GM23248 (cell line): Measurements from ENCODE around the gene SLAMF1. TPM values are rescaled to one million over a fixed set of nuclear protein-coding genes. Genes with fewer than 3 reads are reported as not detected.

Source experiments
- DNase-seq: peaks from one replicate; pipeline ENCODE4 v3.0.0-alpha.2; 2015
- H2AFZ ChIP-seq: fragments of 200-600 bp; sonication (generic); 2 replicates; pipeline ENCODE4 v1.6.1; 2016; ENCODE audit warnings: antibody characterized with exemption
- H3F3A ChIP-seq: fragments of 200-600 bp; sonication (generic); 2 replicates; pipeline ENCODE4 v1.6.1; 2016; ENCODE audit warnings: mild to moderate bottlenecking, antibody characterized with exemption, mixed run types; ENCODE audit not compliant: insufficient read depth
- H3K27ac ChIP-seq: fragments of 200-600 bp; sonication (generic); 2 replicates; pipeline ENCODE4 v1.5.1; 2016; ENCODE audit warnings: mild to moderate bottlenecking
- H3K27me3 ChIP-seq: fragments of 200-600 bp; sonication (generic); replicated peaks from 2 replicates; pipeline ENCODE4 v1.6.1; 2016; ENCODE audit warnings: mild to moderate bottlenecking; ENCODE audit not compliant: insufficient read depth
- H3K36me3 ChIP-seq: fragments of 200-600 bp; sonication (generic); 2 replicates; pipeline ENCODE4 v1.6.1; 2016; ENCODE audit warnings: low read depth, mild to moderate bottlenecking
- H3K4me1 ChIP-seq: fragments of 200-600 bp; sonication (generic); 2 replicates; pipeline ENCODE4 v1.6.1; 2016; ENCODE audit warnings: mild to moderate bottlenecking; ENCODE audit not compliant: insufficient read depth
- H3K4me2 ChIP-seq: fragments of 200-600 bp; sonication (generic); one replicate; pipeline ENCODE4 v1.6.1; 2016; ENCODE audit warnings: mild to moderate bottlenecking; ENCODE audit not compliant: unreplicated experiment
- H3K4me3 ChIP-seq: fragments of 200-600 bp; sonication (generic); 2 replicates; pipeline ENCODE4 v1.5.1; 2016; ENCODE audit warnings: mild to moderate bottlenecking
- H3K79me2 ChIP-seq: fragments of 200-600 bp; sonication (generic); 2 replicates; pipeline ENCODE4 v1.6.1; 2016; ENCODE audit warnings: mild to moderate bottlenecking; ENCODE audit not compliant: insufficient read depth
- H3K9ac ChIP-seq: fragments of 200-600 bp; sonication (generic); 2 replicates; pipeline ENCODE4 v1.6.1; 2016; ENCODE audit warnings: mild to moderate bottlenecking
- H3K9me2 ChIP-seq: fragments of 200-600 bp; sonication (generic); 2 replicates; pipeline ENCODE4 v1.6.1; 2016; ENCODE audit warnings: mixed run types, mild to moderate bottlenecking, moderate library complexity; ENCODE audit not compliant: insufficient read depth
- H3K9me3 ChIP-seq: fragments of 200-600 bp; sonication (generic); one replicate; pipeline ENCODE4 v1.6.1; 2017; ENCODE audit warnings: low read depth
- H4K20me1 ChIP-seq: fragments of 200-600 bp; sonication (generic); 2 replicates; pipeline ENCODE4 v1.6.0; 2016; ENCODE audit not compliant: insufficient read depth
- EZH2 ChIP-seq: fragments of 200-600 bp; sonication (generic); IDR thresholded peaks from 2 replicates; pipeline ENCODE4 v1.6.1; 2018; ENCODE audit warnings: antibody characterized with exemption, mild to moderate bottlenecking; ENCODE audit not compliant: insufficient read depth, poor library complexity, severe bottlenecking
- EZH2phosphoT487 ChIP-seq: fragments of 200-600 bp; sonication (generic); IDR thresholded peaks from 2 replicates; pipeline ENCODE4 v1.6.1; 2018; ENCODE audit warnings: antibody characterized with exemption, moderate library complexity, mild to moderate bottlenecking, low read depth; ENCODE audit not compliant: insufficient read depth
- WGBS, 2 experiments: methylation state at CpG; one replicate each; pipeline ENCODE4 v1.1.6; 2015 to 2017; ENCODE audit warnings: low lambda C conversion rate in 2 of 2, low coverage in 1 of 2; ENCODE audit errors: missing lambda C conversion rate in 2 of 2; 5-methylcytosine and 5-hydroxymethylcytosine counted together
- in situ Hi-C: fragments of 300-500 bp; cut with MboI; formaldehyde crosslinking; loops from 2 replicates; pipeline ENCODE4 v1.15.0; 2020
- polyA plus RNA-seq: library from polyadenylated mRNA; unstranded; fragments of >200 nt; fragmentation: Nextera tagmentation; extraction: Ambion mirVana; gene quantifications from 2 replicates; pipeline ENCODE4 v1.2.1, GENCODE V29; 2016
- total RNA-seq: library from RNA; depleted of rRNA; stranded (reverse); fragments of >200 nt; shearing (Covaris generic); gene quantifications from 2 replicates; pipeline ENCODE4 v1.2.3, GENCODE V29; 2014

SLAMF1 gene
- total and polyA plus RNA-seq, 2 experiments from 2014 or later, result not detected

GRCh38 chr1:160608514-160608913 lies 38.3 kb downstream of the SLAMF1 start:
- Histone ChIP-seq H3K36me3 (no peaks in the 10 kb centered on the region), H3K4me2 (no peak overlapping the region), H3K27me3 (peaks cover 34% of the 10 kb centered on the region; the same call in 1 of the 2 replicates), H3F3A (no peaks in the 10 kb centered on the region), H4K20me1 (no peaks in the 10 kb centered on the region), H3K9me2 (no peaks in the 10 kb centered on the region), H3K79me2 (no peaks in the 10 kb centered on the region), H3K9ac (no peak overlapping the region), H2AFZ (no peak overlapping the region), H3K4me1 (no peaks in the 10 kb centered on the region), H3K27ac (no peak overlapping the region), H3K9me3 (no peaks in the 10 kb centered on the region), H3K4me3 (no peak overlapping the region)
- in situ Hi-C loops, result loop anchor here (10.0 kb wide), 1 partner anchor 174 kb away; no protein-coding TSS in a partner anchor
- TF ChIP-seq EZH2 (no peak), EZH2phosphoT487 (no peak)
- 4 to 12% methylated on average over 2 of the region's 2 CpGs for WGBS, 2 experiments
- DNase-seq, result no peak

GRCh38 chr1:160608057-160608456 lies 38.8 kb downstream of the SLAMF1 start:
- Histone ChIP-seq H3K27me3 (peaks cover 30% of the 10 kb centered on the region; the same call in 1 of the 2 replicates), H3K27ac (no peak overlapping the region), H3K36me3 (no peaks in the 10 kb centered on the region), H3K9ac (no peak overlapping the region), H3F3A (no peaks in the 10 kb centered on the region), H2AFZ (no peak overlapping the region), H3K79me2 (no peaks in the 10 kb centered on the region), H3K9me2 (no peaks in the 10 kb centered on the region), H3K4me2 (no peak overlapping the region), H4K20me1 (no peaks in the 10 kb centered on the region), H3K4me1 (no peaks in the 10 kb centered on the region), H3K9me3 (no peaks in the 10 kb centered on the region), H3K4me3 (no peak overlapping the region)
- no peak for DNase-seq
- WGBS, 2 experiments, result 43 to 47% methylated on average over 6 of the region's 6 CpGs
- TF ChIP-seq EZH2 (no peak), EZH2phosphoT487 (no peak)
- in situ Hi-C loops, result loop anchor here (10.0 kb wide), 1 partner anchor 173 kb away; no protein-coding TSS in a partner anchor

- H3K79me2 ChIP-seq, result no peaks in the 10 kb centered on the region
- H3K27me3 ChIP-seq, result peaks cover 26% of the 10 kb centered on the region; the same call in 1 of the 2 replicates
- WGBS, 2 experiments, result 25 to 26% methylated on average over 1 of the region's 1 CpG
- no peak for TF ChIP-seq EZH2
- TF ChIP-seq EZH2phosphoT487, result no peak
- no peaks in the 10 kb centered on the region for H3K4me1 ChIP-seq
- H3K9me2 ChIP-seq, result no peaks in the 10 kb centered on the region
- H3K9ac ChIP-seq, result no peak overlapping the region
- no peaks in the 10 kb centered on the region for H3K9me3 ChIP-seq
- H2AFZ ChIP-seq, result no peak overlapping the region
- H3K4me2 ChIP-seq, result no peak overlapping the region
- in situ Hi-C loops, result loop anchor here (10.0 kb wide), 1 partner anchor 173 kb away; no protein-coding TSS in a partner anchor
- no peak for DNase-seq
- H3K4me3 ChIP-seq, result no peak overlapping the region
- no peaks in the 10 kb centered on the region for H3K36me3 ChIP-seq
- H3K27ac ChIP-seq, result no peak overlapping the region
- no peaks in the 10 kb centered on the region for H3F3A ChIP-seq
- H4K20me1 ChIP-seq, result no peaks in the 10 kb centered on the region
Observed at GRCh38 chr1:160607672-160608032, 39.2 kb downstream of the SLAMF1 start.

- H3F3A ChIP-seq, result no peaks in the 10 kb centered on the region
- H3K9me3 ChIP-seq, result no peaks in the 10 kb centered on the region
- no peak overlapping the region for H3K4me2 ChIP-seq
- TF ChIP-seq EZH2 (no peak), EZH2phosphoT487 (no peak)
- no peak overlapping the region for H2AFZ ChIP-seq
- no peaks in the 10 kb centered on the region for H4K20me1 ChIP-seq
- H3K9ac ChIP-seq, result no peak overlapping the region
- H3K4me1 ChIP-seq, result no peaks in the 10 kb centered on the region
- peak; percentile 85 for DNase-seq
- H3K79me2 ChIP-seq, result no peaks in the 10 kb centered on the region
- in situ Hi-C loops, result loop anchor here (10.0 kb wide), 1 partner anchor 172 kb away; no protein-coding TSS in a partner anchor
- 32 to 34% methylated on average over 3 of the region's 3 CpGs for WGBS, 2 experiments
- H3K27me3 ChIP-seq, result 0 out of 2 replicates have a peak, but pooled peaks cover 24% of the 10 kb centered on the region
- no peaks in the 10 kb centered on the region for H3K9me2 ChIP-seq
- no peak overlapping the region for H3K4me3 ChIP-seq
- H3K36me3 ChIP-seq, result no peaks in the 10 kb centered on the region
- H3K27ac ChIP-seq, result no peak overlapping the region
Observed at GRCh38 chr1:160607011-160607671, 39.7 kb downstream of the SLAMF1 start.
